HUES48 (cell line): Measurements from ENCODE around the gene SIRT2.

Experiments
- H3K27ac ChIP-seq: one replicate; pipeline ENCODE4 v1.7.0; 2013; ENCODE audit warnings: low read depth, low read length, inconsistent platforms
- H3K27me3 ChIP-seq: 2 replicates; pipeline ENCODE4 v1.6.1; 2013; ENCODE audit warnings: mild to moderate bottlenecking, low read length; ENCODE audit not compliant: control insufficient read depth, insufficient read depth
- H3K36me3 ChIP-seq: 2 replicates; pipeline ENCODE4 v1.6.1; 2013; ENCODE audit warnings: low read length; ENCODE audit not compliant: control insufficient read depth, insufficient read depth
- H3K4me1 ChIP-seq: 2 replicates; pipeline ENCODE4 v1.6.1; 2013; ENCODE audit warnings: mild to moderate bottlenecking, low read length; ENCODE audit not compliant: control insufficient read depth, insufficient read depth
- H3K4me3 ChIP-seq: 2 replicates; pipeline ENCODE4 v1.5.1; 2013; ENCODE audit warnings: mild to moderate bottlenecking, low read depth, low read length
- H3K9ac ChIP-seq: 2 replicates; pipeline ENCODE4 v1.6.1; 2013; ENCODE audit warnings: mild to moderate bottlenecking, low read depth, low read length, moderate library complexity
- H3K9me3 ChIP-seq: 2 replicates; pipeline ENCODE4 v1.6.1; 2013; ENCODE audit warnings: low read length; ENCODE audit not compliant: control insufficient read depth, insufficient read depth

SIRT2 gene

GRCh38 chr19:38919837-38920601, 20.6 kb upstream of the SIRT2 start:
- no peak overlapping the region for H3K4me3 ChIP-seq
- H3K27ac ChIP-seq: no peak overlapping the region
- no peaks in the 10 kb centered on the region for H3K27me3 ChIP-seq
- H3K9ac ChIP-seq: no peak overlapping the region
- peaks cover 46% of the 10 kb centered on the region for H3K36me3 ChIP-seq
- H3K9me3 ChIP-seq: no peaks in the 10 kb centered on the region
- H3K4me1 ChIP-seq: no peaks in the 10 kb centered on the region

- H3K27me3 ChIP-seq: no peaks in the 10 kb centered on the region
- no peaks in the 10 kb centered on the region for H3K4me1 ChIP-seq
- no peaks in the 10 kb centered on the region for H3K9me3 ChIP-seq
- peaks cover 35% of the 10 kb centered on the region for H3K36me3 ChIP-seq
- no peak overlapping the region for H3K4me3 ChIP-seq
- H3K9ac ChIP-seq: no peak overlapping the region
- no peak overlapping the region for H3K27ac ChIP-seq
Measured at GRCh38 chr19:38918526-38918925, 19.1 kb upstream of the SIRT2 start.

GRCh38 chr19:38917921-38918491, 18.6 kb upstream of the SIRT2 start:
- Histone ChIP-seq H3K4me3 (no peak overlapping the region), H3K9ac (no peak overlapping the region), H3K27ac (no peak overlapping the region), H3K27me3 (no peaks in the 10 kb centered on the region), H3K4me1 (no peaks in the 10 kb centered on the region), H3K36me3 (peaks cover 35% of the 10 kb centered on the region), H3K9me3 (no peaks in the 10 kb centered on the region)

- no peak overlapping the region for H3K4me3 ChIP-seq
- H3K27me3 ChIP-seq: no peaks in the 10 kb centered on the region
- peaks cover 34% of the 10 kb centered on the region for H3K36me3 ChIP-seq
- no peaks in the 10 kb centered on the region for H3K9me3 ChIP-seq
- no peak overlapping the region for H3K9ac ChIP-seq
- no peaks in the 10 kb centered on the region for H3K4me1 ChIP-seq
- no peak overlapping the region for H3K27ac ChIP-seq
Measured at GRCh38 chr19:38917516-38917915, 18.1 kb upstream of the SIRT2 start.

- no peaks in the 10 kb centered on the region for H3K27me3 ChIP-seq
- no peak overlapping the region for H3K4me3 ChIP-seq
- no peak overlapping the region for H3K27ac ChIP-seq
- no peaks in the 10 kb centered on the region for H3K4me1 ChIP-seq
- no peak overlapping the region for H3K9ac ChIP-seq
- no peaks in the 10 kb centered on the region for H3K9me3 ChIP-seq
- H3K36me3 ChIP-seq: peaks cover 20% of the 10 kb centered on the region
Measured at GRCh38 chr19:38915329-38916321, 16.2 kb upstream of the SIRT2 start.

- no peaks in the 10 kb centered on the region for H3K27me3 ChIP-seq
- H3K4me3 ChIP-seq: no peak overlapping the region
- no peak overlapping the region for H3K27ac ChIP-seq
- H3K36me3 ChIP-seq: peaks cover 15% of the 10 kb centered on the region
- H3K9ac ChIP-seq: no peak overlapping the region
- H3K9me3 ChIP-seq: no peaks in the 10 kb centered on the region
- H3K4me1 ChIP-seq: no peaks in the 10 kb centered on the region
Measured at GRCh38 chr19:38913958-38914357, 14.5 kb upstream of the SIRT2 start.

GRCh38 chr19:38912600-38913514, 13.4 kb upstream of the SIRT2 start:
- H3K9ac ChIP-seq: no peak overlapping the region
- H3K4me1 ChIP-seq: no peaks in the 10 kb centered on the region
- H3K9me3 ChIP-seq: no peaks in the 10 kb centered on the region
- peaks cover 10% of the 10 kb centered on the region for H3K36me3 ChIP-seq
- H3K27me3 ChIP-seq: no peaks in the 10 kb centered on the region
- no peak overlapping the region for H3K27ac ChIP-seq
- no peak overlapping the region for H3K4me3 ChIP-seq

- Histone ChIP-seq H3K36me3 (peaks cover 18% of the 10 kb centered on the region), H3K27me3 (no peaks in the 10 kb centered on the region), H3K4me3 (no peak overlapping the region)
Measured at GRCh38 chr19:38911388-38912001, 12.1 kb upstream of the SIRT2 start.

GRCh38 chr19:38910488-38910887, 11.1 kb upstream of the SIRT2 start:
- Histone ChIP-seq H3K9me3 (no peaks in the 10 kb centered on the region), H3K27ac (no peak overlapping the region), H3K9ac (no peak overlapping the region), H3K36me3 (peaks cover 18% of the 10 kb centered on the region), H3K4me1 (no peaks in the 10 kb centered on the region), H3K4me3 (no peak overlapping the region), H3K27me3 (no peaks in the 10 kb centered on the region)

More at GRCh38 chr19:38911388-38912001, 12.1 kb upstream of the SIRT2 start:
- Histone ChIP-seq H3K9me3 (no peaks in the 10 kb centered on the region), H3K27ac (no peak overlapping the region), H3K4me1 (no peaks in the 10 kb centered on the region), H3K9ac (no peak overlapping the region)

- no peak overlapping the region for H3K9ac ChIP-seq
- H3K9me3 ChIP-seq: no peaks in the 10 kb centered on the region
- H3K27ac ChIP-seq: no peak overlapping the region
- peaks cover 25% of the 10 kb centered on the region for H3K36me3 ChIP-seq
- H3K27me3 ChIP-seq: no peaks in the 10 kb centered on the region
- H3K4me3 ChIP-seq: no peak overlapping the region
- H3K4me1 ChIP-seq: no peaks in the 10 kb centered on the region
Measured at GRCh38 chr19:38908911-38909310, 9.5 kb upstream of the SIRT2 start.
